Dermis blood vessel endothelial cell (primary cell): ENCODE results near the gene HEPACAM. TPM values are rescaled to one million over a fixed set of nuclear protein-coding genes. Genes with fewer than 3 reads are reported as not detected.

Source experiments
- DNase-seq: peaks from one replicate; pipeline ENCODE4 v3.0.0; 2010
- total RNA-seq: library from RNA; depleted of rRNA; stranded (reverse); fragments of >200 nt; gene quantifications from 2 replicates; pipeline ENCODE4 v1.2.3, GENCODE V29; 2014

The HEPACAM gene
- total RNA-seq, 1 donor from 2014 or later = under 0.01 TPM

- no peak for DNase-seq
Measured at GRCh38 chr11:124942466-124943253, 6.8 kb upstream of the HEPACAM start.

GRCh38 chr11:124941703-124942102 lies 5.9 kb upstream of the HEPACAM start:
- no peak for DNase-seq

GRCh38 chr11:124938970-124939369 lies 3.1 kb upstream of the HEPACAM start:
- DNase-seq = no peak

GRCh38 chr11:124938206-124938765 lies 2.4 kb upstream of the HEPACAM start:
- DNase-seq = no peak

GRCh38 chr11:124937336-124937935 lies 1.6 kb upstream of the HEPACAM start:
- no peak for DNase-seq

- DNase-seq = peak; percentile 41
Measured at GRCh38 chr11:124934862-124935547, 842 bp downstream of the HEPACAM start.

- no peak for DNase-seq
Measured at GRCh38 chr11:124930799-124931198, 5.0 kb downstream of the HEPACAM start.

GRCh38 chr11:124928942-124929665 lies 6.7 kb downstream of the HEPACAM start:
- no peak for DNase-seq

- no peak for DNase-seq
Measured at GRCh38 chr11:124923296-124923695, 12.6 kb downstream of the HEPACAM start.

- DNase-seq = no peak
Measured at GRCh38 chr11:124922831-124923230, 13.0 kb downstream of the HEPACAM start.

GRCh38 chr11:124920870-124921609 lies 14.8 kb downstream of the HEPACAM start:
- peak; percentile 84 for DNase-seq

- DNase-seq = no peak
Measured at GRCh38 chr11:124920356-124920755, 15.5 kb downstream of the HEPACAM start.

GRCh38 chr11:124919898-124920297 lies 15.9 kb downstream of the HEPACAM start:
- DNase-seq = no peak

- no peak for DNase-seq
Measured at GRCh38 chr11:124918950-124919349, 16.9 kb downstream of the HEPACAM start, which contains the start of gene HEPN1. Gene HEPN1 (plus strand): TSS chr11:124919250.

- DNase-seq = no peak
Measured at GRCh38 chr11:124917115-124917637, 18.7 kb downstream of the HEPACAM start.

GRCh38 chr11:124916370-124916710 lies 19.5 kb downstream of the HEPACAM start:
- DNase-seq = no peak

GRCh38 chr11:124915541-124916369 lies 20.1 kb downstream of the HEPACAM start:
- peak; percentile 83 for DNase-seq

- DNase-seq = no peak
Measured at GRCh38 chr11:124902616-124903015, 33.2 kb downstream of the HEPACAM start.

- peak; percentile 89 for DNase-seq
Measured at GRCh38 chr11:124900464-124900863, 35.4 kb downstream of the HEPACAM start.

GRCh38 chr11:124899383-124900145 lies 36.3 kb downstream of the HEPACAM start:
- DNase-seq = peak; percentile 62
